ENCODE results near the gene B4GALNT1.

The B4GALNT1 gene

GRCh38 chr12:57583008-57583831, 49.8 kb downstream of the B4GALNT1 start:
- peak; percentile 29 for DNase-seq

- no peak for DNase-seq
Measured at GRCh38 chr12:57582440-57582839, 50.6 kb downstream of the B4GALNT1 start.

DNA sequence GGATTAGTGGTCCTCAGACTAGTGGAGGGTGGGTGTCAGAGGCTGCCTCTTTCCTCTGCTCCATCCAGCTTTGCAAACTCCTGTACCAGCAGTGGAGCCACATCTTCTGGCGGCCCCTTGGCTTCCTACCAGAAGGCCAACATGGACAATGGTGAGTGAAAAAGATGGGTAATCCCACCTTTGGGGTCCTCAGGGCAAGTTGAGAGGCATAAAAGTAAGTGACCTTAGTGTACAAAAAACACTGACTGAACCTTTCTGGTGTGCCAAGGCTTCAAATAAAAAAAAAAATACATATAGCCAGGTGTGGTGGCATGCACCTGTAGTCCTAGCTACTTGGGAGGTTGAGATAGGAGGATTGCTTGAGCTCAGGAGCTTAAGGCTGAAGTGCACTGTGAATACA, 51.2 kb downstream of the B4GALNT1 start:
- DNase-seq, result no peak

DNA sequence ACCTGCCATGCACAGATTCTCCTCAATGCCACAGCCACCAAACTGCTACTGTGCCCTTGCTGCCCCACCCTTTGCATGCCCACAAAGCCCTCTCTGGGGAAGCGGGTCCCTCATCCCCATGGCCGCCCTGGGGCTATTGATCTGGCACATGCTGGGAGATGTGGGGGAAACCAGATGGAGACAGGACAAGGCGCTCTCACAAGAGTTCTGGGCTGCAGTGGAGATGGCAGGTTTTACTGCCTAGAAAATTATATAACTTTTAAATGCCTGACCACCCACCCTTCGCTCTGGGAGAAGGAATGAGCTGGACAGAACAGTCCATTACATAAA, 52.6 kb downstream of the B4GALNT1 start:
- DNase-seq, result no peak

GRCh38 chr12:57579677-57580465, 53.1 kb downstream of the B4GALNT1 start:
- DNase-seq, result no peak

- DNase-seq, result no peak
Measured at GRCh38 chr12:57579011-57579410, 54.0 kb downstream of the B4GALNT1 start.

DNA sequence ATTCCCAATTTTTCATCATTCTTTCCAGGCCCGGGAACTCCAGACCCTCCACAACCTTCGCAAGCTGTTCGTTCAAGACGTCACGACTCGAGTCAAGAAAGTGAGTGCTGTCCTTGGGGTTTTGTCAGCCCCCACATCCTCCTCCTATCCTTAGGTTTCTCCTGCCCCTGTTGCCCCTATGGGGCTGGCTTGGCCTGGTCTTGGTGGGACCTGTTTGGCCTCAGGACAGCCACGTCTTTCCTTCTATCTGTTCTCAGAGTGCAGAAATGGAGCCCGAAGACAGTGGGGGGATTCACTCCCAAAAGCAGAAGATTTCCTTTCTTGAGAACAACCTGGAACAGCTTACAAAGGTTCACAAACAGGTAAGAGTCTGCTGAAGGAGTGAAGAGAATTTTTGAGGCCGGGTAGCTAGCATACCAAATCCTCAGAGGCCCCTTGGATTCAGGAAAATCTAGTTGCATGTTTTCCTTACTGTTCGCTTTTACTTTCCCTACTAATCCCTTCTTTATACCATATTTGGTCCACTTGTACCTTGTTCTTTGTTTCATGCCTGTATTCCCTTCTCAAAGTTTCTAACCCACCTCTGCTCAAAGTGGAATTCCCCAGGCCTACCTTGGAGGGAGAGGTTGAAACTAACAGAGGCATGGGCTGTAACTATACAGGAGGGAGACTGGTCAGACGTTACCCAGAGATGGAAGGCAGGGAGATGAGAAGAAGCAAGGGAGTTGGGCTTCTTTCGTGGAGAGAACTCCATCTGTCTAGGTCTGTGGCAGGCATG, 54.8 kb downstream of the B4GALNT1 start:
- no peak for DNase-seq

DNA sequence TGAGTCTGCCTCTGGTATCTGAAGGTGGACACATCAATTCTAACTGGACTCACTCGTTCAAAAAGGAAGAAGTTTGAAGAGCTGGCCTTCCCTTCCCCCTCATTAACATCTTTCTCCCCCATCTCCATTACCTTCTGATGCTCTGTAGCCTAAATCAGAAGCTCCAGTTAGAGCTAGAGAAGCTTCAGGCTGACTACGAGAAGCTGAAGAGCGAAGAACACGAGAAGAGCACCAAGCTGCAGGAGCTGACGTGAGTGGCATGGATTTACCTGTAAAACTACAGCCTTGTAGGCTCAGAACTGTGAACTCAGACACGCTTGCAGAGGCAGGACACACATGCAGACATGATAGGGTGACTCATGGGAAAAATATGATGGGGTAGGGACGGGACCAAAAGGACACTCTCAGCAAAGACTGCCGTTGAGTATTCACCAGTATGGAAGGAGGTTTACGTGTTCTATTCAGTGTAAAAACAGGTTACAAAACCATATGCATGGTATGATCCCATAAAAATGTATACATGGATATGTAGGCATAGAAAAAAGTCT, 56.3 kb downstream of the B4GALNT1 start:
- no peak for DNase-seq

All from SHP77 treated with DMSO at 0.1 percent for 48 hours (cell line).